Lower lobe of right lung (tissue), 2 donors: ENCODE results near the gene MB21D2. TPM values are rescaled to one million over a fixed set of nuclear protein-coding genes. Genes with fewer than 3 reads are reported as not detected.

Experiments
- ATAC-seq, 2 donors: fragments of 200-7000 bp; cut with Tn5 transposase; one replicate each; pipeline ENCODE4 v1.9.1; 2020 to 2022; ENCODE audit warnings: mild to moderate bottlenecking in 2 of 2, moderate library complexity in 2 of 2
- DNase-seq: peaks from one replicate; pipeline ENCODE4 v3.0.0-alpha.2; 2020
- H3K27ac ChIP-seq: fragments of 200-600 bp; one replicate; pipeline ENCODE4 v1.8.0; 2022
- H3K27me3 ChIP-seq: fragments of 200-600 bp; one replicate; pipeline ENCODE4 v1.8.0; 2022; ENCODE audit warnings: low read depth
- H3K36me3 ChIP-seq: fragments of 200-600 bp; one replicate; pipeline ENCODE4 v1.8.0; 2022; ENCODE audit warnings: mild to moderate bottlenecking
- H3K4me1 ChIP-seq: fragments of 200-600 bp; one replicate; pipeline ENCODE4 v1.8.0; 2022
- H3K4me3 ChIP-seq: fragments of 200-600 bp; one replicate; pipeline ENCODE4 v1.8.0; 2022; ENCODE audit warnings: mild to moderate bottlenecking
- H3K9me3 ChIP-seq: fragments of 200-600 bp; one replicate; pipeline ENCODE4 v1.8.0; 2022
- intact Hi-C: fragments of 100-400 bp; cut with DNase I; formaldehyde crosslinking; loops from one replicate; pipeline ENCODE4 v1.11.0; 2022
- total RNA-seq: library from RNA; stranded (reverse); fragmentation: NEBNext Ultra II Directional; extraction: Animal tissue kit (Norgen Biotek cat#: 25700); gene quantifications from one replicate; pipeline ENCODE4 v1.2.1, GENCODE V29; 2021
- TF ChIP-seq, protein P1 (sequence below): fragments of 200-600 bp; IDR thresholded peaks from one replicate; pipeline ENCODE4 v1.8.0; 2022; ENCODE audit warnings: antibody characterized with exemption, mild to moderate bottlenecking
- donor health status: DM: no; HTN: yes; CAD: no; lungs with severe emphysema.

MB21D2 gene
- total RNA-seq, 1 donor from 2014 or later: 5.0 TPM

DNA sequence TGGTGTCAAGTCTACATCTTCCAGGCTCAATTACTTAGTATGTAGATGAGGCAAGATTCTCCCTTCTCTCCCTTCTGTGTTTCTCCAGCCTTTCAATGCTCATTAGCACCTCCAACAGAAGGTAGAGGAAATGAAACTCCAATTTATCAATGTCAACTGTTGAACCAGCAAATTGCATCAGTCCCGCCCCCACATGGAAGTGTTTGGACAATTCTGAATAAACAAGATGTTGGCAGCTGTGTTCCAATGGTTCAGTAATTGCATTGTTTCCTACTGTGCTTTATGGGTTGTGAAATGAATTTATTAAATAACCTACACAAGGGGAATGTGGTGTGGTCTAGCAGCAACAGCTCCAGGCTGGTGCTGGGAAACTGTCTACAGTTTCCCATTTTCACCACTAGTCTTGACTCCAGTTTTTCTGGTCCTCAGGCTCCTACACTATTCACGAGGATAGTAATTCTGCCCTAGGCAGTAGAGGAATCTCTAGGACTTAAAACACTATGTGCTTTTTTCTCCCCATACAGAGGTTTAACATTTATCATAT is 91.9 kb downstream of the MB21D2 start:
- no peaks in the 10 kb centered on the region for H3K27me3 ChIP-seq
- H3K4me3 ChIP-seq: no peak overlapping the region
- peak; percentile 71 for ATAC-seq
- no peaks in the 10 kb centered on the region for H3K9me3 ChIP-seq
- intact Hi-C loops: no loop called here
- TF ChIP-seq, protein P1, sequence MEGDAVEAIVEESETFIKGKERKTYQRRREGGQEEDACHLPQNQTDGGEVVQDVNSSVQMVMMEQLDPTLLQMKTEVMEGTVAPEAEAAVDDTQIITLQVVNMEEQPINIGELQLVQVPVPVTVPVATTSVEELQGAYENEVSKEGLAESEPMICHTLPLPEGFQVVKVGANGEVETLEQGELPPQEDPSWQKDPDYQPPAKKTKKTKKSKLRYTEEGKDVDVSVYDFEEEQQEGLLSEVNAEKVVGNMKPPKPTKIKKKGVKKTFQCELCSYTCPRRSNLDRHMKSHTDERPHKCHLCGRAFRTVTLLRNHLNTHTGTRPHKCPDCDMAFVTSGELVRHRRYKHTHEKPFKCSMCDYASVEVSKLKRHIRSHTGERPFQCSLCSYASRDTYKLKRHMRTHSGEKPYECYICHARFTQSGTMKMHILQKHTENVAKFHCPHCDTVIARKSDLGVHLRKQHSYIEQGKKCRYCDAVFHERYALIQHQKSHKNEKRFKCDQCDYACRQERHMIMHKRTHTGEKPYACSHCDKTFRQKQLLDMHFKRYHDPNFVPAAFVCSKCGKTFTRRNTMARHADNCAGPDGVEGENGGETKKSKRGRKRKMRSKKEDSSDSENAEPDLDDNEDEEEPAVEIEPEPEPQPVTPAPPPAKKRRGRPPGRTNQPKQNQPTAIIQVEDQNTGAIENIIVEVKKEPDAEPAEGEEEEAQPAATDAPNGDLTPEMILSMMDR: peak; percentile 17
- H3K27ac ChIP-seq: no peak overlapping the region
- no peaks in the 10 kb centered on the region for H3K36me3 ChIP-seq
- H3K4me1 ChIP-seq: peaks cover 14% of the 10 kb centered on the region
- peak; percentile 61 for DNase-seq

GRCh38 chr3:192825216-192825615 is 92.4 kb downstream of the MB21D2 start:
- no peaks in the 10 kb centered on the region for H3K9me3 ChIP-seq
- no peak for DNase-seq
- intact Hi-C loops: no loop called here
- H3K27me3 ChIP-seq: no peaks in the 10 kb centered on the region
- no peak for ATAC-seq
- TF ChIP-seq, protein P1: no peak
- no peak overlapping the region for H3K4me3 ChIP-seq
- H3K27ac ChIP-seq: no peak overlapping the region
- no peaks in the 10 kb centered on the region for H3K36me3 ChIP-seq
- peaks cover 14% of the 10 kb centered on the region for H3K4me1 ChIP-seq

- Histone ChIP-seq H3K4me3 (no peak overlapping the region), H3K36me3 (no peaks in the 10 kb centered on the region), H3K9me3 (no peaks in the 10 kb centered on the region), H3K27me3 (no peaks in the 10 kb centered on the region), H3K4me1 (peaks cover 14% of the 10 kb centered on the region), H3K27ac (no peak overlapping the region)
- intact Hi-C loops: no loop called here
- DNase-seq (no peak), ATAC-seq (no peak)
- TF ChIP-seq, protein P1: no peak
Measured at GRCh38 chr3:192824313-192824712, 93.3 kb downstream of the MB21D2 start.

GRCh38 chr3:192821161-192821560 is 96.5 kb downstream of the MB21D2 start:
- no peaks in the 10 kb centered on the region for H3K36me3 ChIP-seq
- no peak for ATAC-seq
- H3K27ac ChIP-seq: no peak overlapping the region
- DNase-seq: no peak
- no peak overlapping the region for H3K4me3 ChIP-seq
- TF ChIP-seq, protein P1: no peak
- no peaks in the 10 kb centered on the region for H3K9me3 ChIP-seq
- peaks cover 9% of the 10 kb centered on the region for H3K4me1 ChIP-seq
- H3K27me3 ChIP-seq: no peaks in the 10 kb centered on the region
- intact Hi-C loops: no loop called here

- no peaks in the 10 kb centered on the region for H3K4me1 ChIP-seq
- DNase-seq (no peak), ATAC-seq (no peak)
- H3K36me3 ChIP-seq: no peaks in the 10 kb centered on the region
- TF ChIP-seq, protein P1: no peak
- H3K27me3 ChIP-seq: no peaks in the 10 kb centered on the region
- H3K27ac ChIP-seq: no peak overlapping the region
- no peak overlapping the region for H3K4me3 ChIP-seq
- H3K9me3 ChIP-seq: no peaks in the 10 kb centered on the region
- intact Hi-C loops: no loop called here
Measured at GRCh38 chr3:192820161-192820560, 97.5 kb downstream of the MB21D2 start.
